ENCODE data around the gene NEB.
"Not testable (repeated sequence)": the region's sequence is repeated elsewhere in the genome, so short reads cannot be mapped to it uniquely, and the experiment has no call there.

GRCh38 chr2:151745261-151745660, 11.0 kb upstream of the NEB start:
- not testable (repeated sequence) for TF ChIP-seq CTCF (conservative IDR thresholded peaks at IDR 0.05; ENCODE audit: low read depth, low read length); MAZ (IDR thresholded peaks at IDR 0.05; ENCODE audit: borderline replicate concordance, low read depth, low read length); RCOR1 (IDR thresholded peaks at IDR 0.05; ENCODE audit: insufficient replicate concordance, low read length); USF2 (IDR thresholded peaks at IDR 0.05; ENCODE audit: low read depth, low read length); SMC3 (IDR thresholded peaks at IDR 0.05; ENCODE audit: low read depth, low read length); POLR2A (IDR thresholded peaks at IDR 0.05; ENCODE audit: low read depth, low read length)

Data from IMR-90 (cell line).